Activated B cell treated with CpG ODN at 0.5 μM for 24 hours (primary cell): Measurements from ENCODE around the gene POLR1A. TPM values are rescaled to one million over a fixed set of nuclear protein-coding genes. Genes with fewer than 3 reads are reported as not detected.

Source experiments
- ATAC-seq: fragments of 200-7000 bp; cut with Tn5 transposase; one replicate; pipeline ENCODE4 v1.10.0; 2021; ENCODE audit warnings: low read depth, mild to moderate bottlenecking, moderate library complexity
- CTCF ChIA-PET: fragments of 350-600 bp; sonication (Branson Sonifier 250); formaldehyde crosslinking; loops from one replicate; lab custom pipeline; 2021; ENCODE audit warnings: antibody characterized with exemption; lab: Charles Lee
- POLR2A ChIA-PET: fragments of 350-600 bp; sonication (Branson Sonifier 250); formaldehyde crosslinking; loops from one replicate; lab custom pipeline; 2021; ENCODE audit warnings: antibody characterized with exemption; lab: Charles Lee
- DNase-seq: peaks from one replicate; pipeline ENCODE4 v3.0.0; 2022
- H3K27ac Mint-ChIP-seq: one replicate; pipeline ENCODE4 v1.8.0; 2020; ENCODE audit warnings: mixed read lengths
- H3K27me3 Mint-ChIP-seq: one replicate; pipeline ENCODE4 v1.8.0; 2021; ENCODE audit warnings: mixed read lengths
- H3K36me3 Mint-ChIP-seq: one replicate; pipeline ENCODE4 v1.8.0; 2021; ENCODE audit warnings: low read depth, mixed read lengths
- H3K4me1 Mint-ChIP-seq: one replicate; pipeline ENCODE4 v1.8.0; 2021; ENCODE audit warnings: mixed read lengths
- H3K4me3 Mint-ChIP-seq: one replicate; pipeline ENCODE4 v1.8.0; 2020; ENCODE audit warnings: mild to moderate bottlenecking, mixed read lengths
- H3K9me3 Mint-ChIP-seq: one replicate; pipeline ENCODE4 v1.8.0; 2020; ENCODE audit warnings: mixed read lengths
- CTCF ChIP-seq: fragments of 200-600 bp; IDR thresholded peaks from one replicate; pipeline ENCODE4 v1.8.0; 2022; ENCODE audit warnings: antibody characterized with exemption, mild to moderate bottlenecking
- intact Hi-C: fragments of 100-400 bp; cut with micrococcal nuclease; formaldehyde crosslinking; loops from one replicate; pipeline ENCODE4 v1.15.1; 2024
- total RNA-seq: library from RNA; stranded (reverse); gene quantifications from 2 replicates; pipeline ENCODE4 v1.2.3, GENCODE V29; 2022

The POLR1A gene
- total RNA-seq, 1 donor from 2014 or later, result 53.4 TPM

DNA sequence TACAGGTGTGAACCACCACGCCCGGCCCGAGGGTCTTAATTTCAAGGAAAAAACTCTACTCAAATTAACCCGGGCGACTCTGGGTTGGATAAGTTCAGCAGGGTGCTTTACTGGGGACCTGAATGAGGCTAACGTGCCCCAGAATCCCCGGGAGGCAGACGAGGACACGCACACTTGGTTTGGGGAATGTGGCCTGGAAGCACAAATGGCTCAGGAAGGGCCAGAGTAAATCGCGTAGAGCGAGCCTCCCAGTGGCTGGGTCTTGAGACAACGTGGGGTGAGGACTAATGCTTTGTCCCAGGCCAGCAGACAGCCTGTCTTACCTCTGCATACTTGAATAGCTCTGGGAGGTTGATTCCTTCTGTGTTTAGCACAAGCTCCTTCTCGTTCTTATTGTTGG is 75.8 kb downstream of the POLR1A start:
- Mint-ChIP-seq H3K4me1 (peaks cover 9% of the 10 kb centered on the region), H3K27ac (no peak overlapping the region), H3K36me3 (peaks cover 94% of the 10 kb centered on the region), H3K4me3 (no peak overlapping the region), H3K27me3 (no peaks in the 10 kb centered on the region), H3K9me3 (no peaks in the 10 kb centered on the region)
- TF ChIP-seq CTCF, result no peak
- intact Hi-C loops, result no loop called here
- ChIA-PET CTCF (interaction anchor here (2.0 kb wide), 1 partner anchor 202 kb away, joined by 6 read pairs; no protein-coding TSS in a partner anchor), POLR2A (interaction anchor here (1.1 kb wide), 1 partner anchor 30 kb away, joined by 3 read pairs; no protein-coding TSS in a partner anchor)
- DNase-seq, result no peak
- no peak for ATAC-seq

- H3K9me3 Mint-ChIP-seq, result no peaks in the 10 kb centered on the region
- H3K36me3 Mint-ChIP-seq, result peaks cover 94% of the 10 kb centered on the region
- no peak for ATAC-seq
- H3K27ac Mint-ChIP-seq, result no peak overlapping the region
- POLR2A ChIA-PET, result interaction anchor here (1.1 kb wide), 1 partner anchor 29 kb away, joined by 3 read pairs; no protein-coding TSS in a partner anchor
- no peak for TF ChIP-seq CTCF
- CTCF ChIA-PET, result interaction anchor here (2.0 kb wide), 1 partner anchor 201 kb away, joined by 6 read pairs; no protein-coding TSS in a partner anchor
- no peaks in the 10 kb centered on the region for H3K27me3 Mint-ChIP-seq
- DNase-seq, result no peak
- no peaks in the 10 kb centered on the region for H3K4me1 Mint-ChIP-seq
- intact Hi-C loops, result no loop called here
- H3K4me3 Mint-ChIP-seq, result no peak overlapping the region
These were observed 76.8 kb downstream of the POLR1A start for GRCh38 chr2:86028766-86029381.

DNA sequence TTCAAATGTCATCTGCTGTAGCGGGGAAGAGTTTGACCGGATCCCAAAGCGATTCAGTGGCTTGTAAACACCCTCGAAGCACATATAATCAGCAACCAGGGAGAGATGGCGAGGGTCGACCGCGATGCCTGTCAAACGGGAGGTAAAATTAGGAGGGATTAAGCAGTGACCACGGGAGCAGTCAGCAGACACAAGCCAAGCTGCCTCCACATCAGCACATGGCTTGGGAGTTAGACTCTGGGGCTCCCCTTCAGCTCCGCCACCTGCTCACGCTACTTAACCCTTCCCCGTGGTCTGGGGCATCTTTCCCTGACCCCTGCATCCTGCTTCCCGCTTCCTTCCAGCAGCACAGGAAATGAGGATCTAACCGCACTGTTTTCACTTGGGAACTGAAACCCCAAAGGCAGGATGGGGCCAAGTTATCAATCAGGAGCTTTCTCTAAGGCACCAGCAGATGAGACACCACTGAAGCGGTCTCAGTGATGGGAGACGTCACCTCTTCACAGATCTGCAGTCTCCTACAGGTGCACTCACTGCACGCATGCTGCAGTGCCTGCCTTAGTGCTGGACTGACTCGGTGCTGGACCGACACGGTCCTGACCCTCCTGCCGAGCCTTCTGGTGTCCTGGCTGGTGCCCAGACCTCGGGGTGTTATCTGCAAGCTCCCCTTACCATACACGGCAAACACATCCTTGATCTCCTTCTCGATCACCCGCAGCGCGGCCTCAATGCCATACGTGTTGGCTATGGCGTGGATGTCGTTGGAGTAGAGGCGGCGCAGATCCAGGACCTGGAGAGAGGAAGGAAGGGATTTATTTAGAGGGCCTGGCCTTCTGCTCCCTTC is 77.5 kb downstream of the POLR1A start:
- Mint-ChIP-seq H3K4me3 (no peak overlapping the region), H3K9me3 (no peaks in the 10 kb centered on the region), H3K36me3 (peaks cover 89% of the 10 kb centered on the region), H3K4me1 (peaks cover 3% of the 10 kb centered on the region), H3K27me3 (no peaks in the 10 kb centered on the region), H3K27ac (no peak overlapping the region)
- ChIA-PET POLR2A (no interaction called here), CTCF (no interaction called here)
- no peak for DNase-seq
- intact Hi-C loops, result no loop called here
- TF ChIP-seq CTCF, result no peak
- no peak for ATAC-seq

- DNase-seq, result no peak
- H3K27me3 Mint-ChIP-seq, result no peaks in the 10 kb centered on the region
- H3K9me3 Mint-ChIP-seq, result no peaks in the 10 kb centered on the region
- ATAC-seq, result no peak
- peaks cover 82% of the 10 kb centered on the region for H3K36me3 Mint-ChIP-seq
- ChIA-PET CTCF (interaction anchor here (3.1 kb wide), 1 partner anchor 9 kb away, joined by 12 read pairs; no protein-coding TSS in a partner anchor), POLR2A (no interaction called here)
- TF ChIP-seq CTCF, result no peak
- intact Hi-C loops, result no loop called here
- H3K27ac Mint-ChIP-seq, result no peak overlapping the region
- H3K4me3 Mint-ChIP-seq, result no peak overlapping the region
- H3K4me1 Mint-ChIP-seq, result peaks cover 11% of the 10 kb centered on the region
These were observed 78.3 kb downstream of the POLR1A start for GRCh38 chr2:86027196-86027921.
